Measurements from ENCODE around the gene LRSAM1. TPM values are rescaled to one million over a fixed set of nuclear protein-coding genes. Genes with fewer than 3 reads are reported as not detected.

LRSAM1 gene
- polyA plus RNA-seq, 1 donor (not counting 4 experiments of a cell fraction or from before 2014, with no cell fraction given), result 5.2 TPM

DNA sequence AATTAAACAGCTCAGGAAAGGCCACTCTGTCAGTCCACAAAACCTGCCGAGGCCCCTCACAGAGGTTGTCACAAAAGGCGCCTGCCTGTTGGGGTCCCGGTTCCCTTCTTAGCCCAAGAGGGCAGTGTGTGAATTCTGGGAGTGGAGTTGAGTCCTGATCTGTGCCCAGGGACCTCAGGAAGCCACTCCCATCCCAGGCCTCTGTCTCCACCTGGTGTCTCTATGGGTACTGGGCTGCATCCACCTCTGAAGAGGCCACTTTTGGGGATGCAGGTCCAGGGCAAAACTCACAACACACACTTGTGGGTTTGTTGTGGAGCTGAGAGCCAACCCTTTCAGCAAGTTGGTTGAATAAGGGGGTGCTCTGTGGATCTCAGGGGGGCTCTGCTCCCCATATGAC, 86.5 kb downstream of the LRSAM1 start:
- TF ChIP-seq EZH2 (IDR thresholded peaks at IDR 0.05; ENCODE audit: low read length), result no peak
- TF ChIP-seq CTCF (optimal IDR thresholded peaks at IDR 0.05 in 1 of 3, IDR thresholded peaks at IDR 0.05 in 1 of 3, conservative IDR thresholded peaks at IDR 0.05 in 1 of 3; ENCODE audit: extremely low read depth in 1 of 3, insufficient read depth in 2 of 3, low read length in 3 of 3), result peak in 2 of 3 experiments; percentile 59 to 63
- Histone ChIP-seq H3K9me3 (ENCODE audit: control insufficient read depth, low read depth, low read length) (no peaks in the 10 kb centered on the region), H3K4me3 (ENCODE audit: control insufficient read depth in 2 of 3, extremely low read depth in 1 of 3, insufficient read depth in 2 of 3, low read depth in 1 of 3, low read length in 3 of 3) (no peak overlapping the region), H3K4me1 (ENCODE audit: control insufficient read depth, extremely low read depth, insufficient read depth, low read length) (peaks cover 82% of the 10 kb centered on the region), H3K4me2 (ENCODE audit: control insufficient read depth, extremely low read depth, insufficient read depth, low read depth, low read length) (peak overlapping the region; percentile 59), H3K79me2 (ENCODE audit: control insufficient read depth, insufficient read depth, low read length) (peaks cover 89% of the 10 kb centered on the region), H3K27me3 (ENCODE audit: control insufficient read depth, extremely low read depth, insufficient read depth, low read length) (no peaks in the 10 kb centered on the region), H3K27ac (ENCODE audit: control insufficient read depth, insufficient read depth, low read length) (peak overlapping the region; percentile 96), H3K9ac (ENCODE audit: control insufficient read depth, extremely low read depth, insufficient read depth, low read length) (peak overlapping the region; percentile 83), H4K20me1 (ENCODE audit: control insufficient read depth, extremely low read depth, insufficient read depth, low read length) (peaks cover 42% of the 10 kb centered on the region), H3K36me3 (ENCODE audit: control insufficient read depth in 2 of 2, extremely low read depth in 1 of 2, insufficient read depth in 2 of 2, low read length in 2 of 2) (peaks cover 14 to 29% of the 10 kb centered on the region in 2 experiments), H3K9me1 (ENCODE audit: control insufficient read depth, extremely low read depth, insufficient read depth, low read length) (peaks cover 19% of the 10 kb centered on the region), H2AFZ (ENCODE audit: control insufficient read depth, low read length) (no peak overlapping the region)
- FAIRE-seq, result peak; percentile 59
- dilution Hi-C loops (cut with MboI; ENCODE audit: extremely low pct_ligation_motif_present, low sequenced_read_pairs), result no loop called here
- no peak for DNase-seq (ENCODE audit: low read depth, low spot score)

DNA sequence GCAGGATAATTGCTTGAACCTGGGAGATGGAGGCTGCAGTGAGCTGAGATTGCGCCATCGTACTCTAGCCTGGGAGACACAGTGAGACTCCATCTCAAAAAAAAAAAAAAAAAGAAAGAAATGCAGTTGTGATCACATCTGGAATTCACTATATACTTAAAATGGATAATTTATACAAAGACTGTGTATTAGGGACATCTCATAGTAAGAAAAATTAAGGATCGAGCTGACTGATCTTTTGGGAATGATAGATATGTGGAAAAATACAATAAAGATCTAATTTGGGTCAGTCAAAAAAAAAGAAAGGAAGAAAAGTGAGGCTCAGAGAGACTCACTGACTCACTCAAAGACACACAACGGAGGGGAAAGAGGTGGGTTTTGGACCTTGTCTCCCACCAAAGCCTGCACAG, 87.5 kb downstream of the LRSAM1 start:
- no peak for FAIRE-seq
- Histone ChIP-seq H3K9me3 (ENCODE audit: control insufficient read depth, low read depth, low read length) (no peaks in the 10 kb centered on the region), H3K9ac (ENCODE audit: control insufficient read depth, extremely low read depth, insufficient read depth, low read length) (peak overlapping the region; percentile 3), H2AFZ (ENCODE audit: control insufficient read depth, low read length) (no peak overlapping the region), H3K4me2 (ENCODE audit: control insufficient read depth, extremely low read depth, insufficient read depth, low read depth, low read length) (no peak overlapping the region), H3K4me3 (ENCODE audit: control insufficient read depth in 2 of 3, extremely low read depth in 1 of 3, insufficient read depth in 2 of 3, low read depth in 1 of 3, low read length in 3 of 3) (no peak overlapping the region), H3K27ac (ENCODE audit: control insufficient read depth, insufficient read depth, low read length) (no peak overlapping the region), H3K27me3 (ENCODE audit: control insufficient read depth, extremely low read depth, insufficient read depth, low read length) (no peaks in the 10 kb centered on the region), H4K20me1 (ENCODE audit: control insufficient read depth, extremely low read depth, insufficient read depth, low read length) (peaks cover 50% of the 10 kb centered on the region), H3K4me1 (ENCODE audit: control insufficient read depth, extremely low read depth, insufficient read depth, low read length) (peaks cover 93% of the 10 kb centered on the region), H3K36me3 (ENCODE audit: control insufficient read depth in 2 of 2, extremely low read depth in 1 of 2, insufficient read depth in 2 of 2, low read length in 2 of 2) (peaks cover 16 to 30% of the 10 kb centered on the region in 2 experiments), H3K79me2 (ENCODE audit: control insufficient read depth, insufficient read depth, low read length) (peaks cover 91% of the 10 kb centered on the region), H3K9me1 (ENCODE audit: control insufficient read depth, extremely low read depth, insufficient read depth, low read length) (peaks cover 19% of the 10 kb centered on the region)
- dilution Hi-C loops (cut with MboI; ENCODE audit: extremely low pct_ligation_motif_present, low sequenced_read_pairs), result no loop called here
- TF ChIP-seq EZH2 (IDR thresholded peaks at IDR 0.05; ENCODE audit: low read length) (no peak), CTCF (optimal IDR thresholded peaks at IDR 0.05 in 1 of 3, IDR thresholded peaks at IDR 0.05 in 1 of 3, conservative IDR thresholded peaks at IDR 0.05 in 1 of 3; ENCODE audit: extremely low read depth in 1 of 3, insufficient read depth in 2 of 3, low read length in 3 of 3) (no peak)
- DNase-seq (ENCODE audit: low read depth, low spot score), result no peak
